Stimulated activated CD8-positive, alpha-beta memory T cell treated with anti-CD3 and anti-CD28 coated beads, Interleukin-12 subunit alpha, Interleukin-12 subunit beta, amount 100 ng/mL, for 1 hour (primary cell): Measurements from ENCODE around the gene AKAP13.

Source experiments
- DNase-seq: peaks from one replicate; pipeline ENCODE4 v3.0.0-alpha.2; 2020; ENCODE audit warnings: low read depth

AKAP13 gene

GRCh38 chr15:85753791-85754452, 373.5 kb downstream of the AKAP13 start:
- DNase-seq: no peak

GRCh38 chr15:85754989-85755388, 374.6 kb downstream of the AKAP13 start:
- DNase-seq: no peak

GRCh38 chr15:85755471-85755870, 375.1 kb downstream of the AKAP13 start:
- no peak for DNase-seq

- no peak for DNase-seq
These were observed 375.5 kb downstream of the AKAP13 start for GRCh38 chr15:85755942-85756341.

- DNase-seq: no peak
These were observed 376.1 kb downstream of the AKAP13 start for GRCh38 chr15:85756411-85757072.

- no peak for DNase-seq
These were observed 376.9 kb downstream of the AKAP13 start for GRCh38 chr15:85757073-85757938.

GRCh38 chr15:85757939-85758654, 377.7 kb downstream of the AKAP13 start:
- DNase-seq: no peak

GRCh38 chr15:85758655-85758978, 378.2 kb downstream of the AKAP13 start:
- DNase-seq: no peak

GRCh38 chr15:85759376-85759775, 379.0 kb downstream of the AKAP13 start:
- DNase-seq: no peak

- no peak for DNase-seq
These were observed 379.6 kb downstream of the AKAP13 start for GRCh38 chr15:85760049-85760448.

GRCh38 chr15:85760531-85761371, 380.3 kb downstream of the AKAP13 start:
- no peak for DNase-seq

GRCh38 chr15:85761635-85762034, 381.2 kb downstream of the AKAP13 start:
- no peak for DNase-seq

GRCh38 chr15:85762039-85762755, 381.8 kb downstream of the AKAP13 start:
- no peak for DNase-seq

- no peak for DNase-seq
These were observed 382.3 kb downstream of the AKAP13 start for GRCh38 chr15:85762756-85763127.

GRCh38 chr15:85763157-85763556, 382.8 kb downstream of the AKAP13 start:
- no peak for DNase-seq

GRCh38 chr15:85763673-85764633, 383.6 kb downstream of the AKAP13 start:
- no peak for DNase-seq

GRCh38 chr15:85764649-85765277, 384.4 kb downstream of the AKAP13 start:
- DNase-seq: no peak

GRCh38 chr15:85766001-85766831, 385.8 kb downstream of the AKAP13 start:
- no peak for DNase-seq
